Activated CD4-positive, alpha-beta memory T cell treated with anti-CD3 and anti-CD28 coated beads for 36 hours (primary cell): ENCODE measurements around the gene FAM24B. TPM values are rescaled to one million over a fixed set of nuclear protein-coding genes. Genes with fewer than 3 reads are reported as not detected.

Experiments
- CTCF ChIA-PET: fragments of 350-600 bp; sonication (Branson Sonifier 250); formaldehyde crosslinking; loops from one replicate; lab custom pipeline; 2021; ENCODE audit warnings: antibody characterized with exemption, inconsistent platforms; lab: Charles Lee
- POLR2A ChIA-PET: fragments of 350-600 bp; sonication (Branson Sonifier 250); formaldehyde crosslinking; loops from one replicate; lab custom pipeline; 2021; ENCODE audit warnings: antibody characterized with exemption; lab: Charles Lee
- DNase-seq: peaks from one replicate; pipeline ENCODE4 v3.0.0-alpha.2; 2020
- H3K27ac Mint-ChIP-seq: one replicate; pipeline ENCODE4 v1.8.0; 2021; ENCODE audit warnings: mixed read lengths
- H3K27me3 Mint-ChIP-seq: one replicate; pipeline ENCODE4 v1.8.0; 2021; ENCODE audit warnings: mixed read lengths
- H3K36me3 Mint-ChIP-seq: one replicate; pipeline ENCODE4 v1.8.0; 2021; ENCODE audit warnings: mixed read lengths
- H3K4me1 Mint-ChIP-seq: one replicate; pipeline ENCODE4 v1.8.0; 2021; ENCODE audit warnings: low read depth, mixed read lengths
- H3K4me3 Mint-ChIP-seq: one replicate; pipeline ENCODE4 v1.8.0; 2021; ENCODE audit warnings: mild to moderate bottlenecking, mixed read lengths
- H3K9me3 Mint-ChIP-seq: one replicate; pipeline ENCODE4 v1.8.0; 2021; ENCODE audit warnings: mixed read lengths
- intact Hi-C: fragments of 100-400 bp; cut with micrococcal nuclease; formaldehyde crosslinking; loops from one replicate; pipeline ENCODE4 v1.15.1; 2023
- total RNA-seq, 2 experiments: library from RNA; stranded (reverse); gene quantifications; one replicate each; pipeline ENCODE4 v1.2.3, GENCODE V29; 2021

Gene FAM24B
- total RNA-seq, 2 experiments from 2014 or later, result 7.2 to 8.1 TPM

DNA sequence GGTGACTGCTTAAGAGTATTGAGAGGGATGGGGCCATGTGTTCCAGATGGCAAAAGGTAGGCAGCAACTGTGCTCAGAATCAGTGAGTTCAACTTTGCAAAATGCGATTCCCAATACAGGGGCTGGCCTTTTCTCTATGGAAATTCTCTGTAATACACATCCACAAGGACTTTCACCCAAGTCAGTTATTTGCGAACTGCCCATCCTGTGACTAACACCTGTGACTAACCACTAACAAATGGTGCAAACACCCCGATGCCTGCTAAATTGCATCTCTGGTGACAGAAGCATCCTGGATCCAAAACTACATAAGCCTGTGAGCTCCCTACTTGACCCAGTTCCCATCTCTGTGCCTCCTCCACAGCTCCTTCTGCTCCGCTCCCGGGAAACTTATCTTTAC, 24.7 kb downstream of the FAM24B start:
- DNase-seq, result no peak
- Mint-ChIP-seq H3K9me3 (no peaks in the 10 kb centered on the region), H3K36me3 (peaks cover 54% of the 10 kb centered on the region), H3K4me3 (no peak overlapping the region), H3K27me3 (no peaks in the 10 kb centered on the region), H3K4me1 (peaks cover 30% of the 10 kb centered on the region), H3K27ac (no peak overlapping the region)
- ChIA-PET CTCF (no interaction called here), POLR2A (no interaction called here)
- intact Hi-C loops, result no loop called here

DNA sequence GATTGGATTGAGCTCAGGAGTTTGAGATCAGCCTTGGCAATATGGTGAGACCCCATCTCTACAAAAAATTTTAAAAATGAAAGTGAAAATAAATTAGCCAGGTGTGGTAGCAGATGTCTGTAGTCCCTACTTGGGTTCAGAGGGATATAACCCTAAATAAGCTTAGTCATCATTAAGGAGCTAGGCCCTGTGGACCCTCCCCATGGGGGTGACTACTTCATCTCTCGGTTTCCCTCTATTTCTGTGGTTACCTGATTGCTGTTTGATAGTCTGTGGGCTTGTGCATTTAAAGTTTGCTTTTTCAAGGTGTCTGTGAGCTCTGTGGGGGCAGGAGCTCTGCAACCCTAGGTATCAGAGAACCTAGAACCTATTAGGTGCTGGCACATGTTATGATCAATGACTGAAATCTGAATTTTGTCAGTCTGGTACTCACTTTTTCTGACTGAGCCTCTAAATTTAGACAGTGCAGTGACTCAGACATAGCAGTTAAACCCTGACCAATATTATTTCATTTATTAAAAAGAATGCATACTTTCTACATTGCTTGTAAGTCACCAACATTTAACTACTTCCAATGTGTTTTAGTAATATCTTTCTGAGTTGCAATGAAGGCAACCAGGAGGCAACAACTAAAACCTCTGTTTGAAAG, 25.6 kb downstream of the FAM24B start:
- no peak overlapping the region for H3K4me3 Mint-ChIP-seq
- H3K4me1 Mint-ChIP-seq, result peaks cover 30% of the 10 kb centered on the region
- no peak overlapping the region for H3K27ac Mint-ChIP-seq
- ChIA-PET CTCF (no interaction called here), POLR2A (no interaction called here)
- DNase-seq, result no peak
- H3K36me3 Mint-ChIP-seq, result peaks cover 50% of the 10 kb centered on the region
- no peaks in the 10 kb centered on the region for H3K27me3 Mint-ChIP-seq
- intact Hi-C loops, result no loop called here
- H3K9me3 Mint-ChIP-seq, result no peaks in the 10 kb centered on the region

DNA sequence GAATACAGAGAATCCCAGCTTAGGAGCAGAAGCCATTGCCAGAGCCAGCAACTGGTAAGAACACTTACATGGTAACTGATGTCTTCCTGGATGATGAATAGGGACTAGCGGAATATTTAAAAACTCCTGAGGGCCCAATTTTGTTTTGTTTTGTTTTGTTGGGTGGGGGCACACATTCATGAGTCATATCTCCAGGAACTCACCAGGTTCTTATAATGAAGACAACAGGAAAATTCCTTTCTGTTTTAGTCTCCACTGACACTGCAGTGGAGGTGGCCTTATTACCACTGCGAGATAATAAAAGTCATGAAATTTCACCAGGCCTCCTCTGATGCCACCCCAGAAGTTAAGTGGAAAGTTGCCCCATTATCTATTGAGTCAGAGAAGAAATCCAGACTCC, 27.1 kb downstream of the FAM24B start:
- Mint-ChIP-seq H3K27me3 (no peaks in the 10 kb centered on the region), H3K9me3 (no peaks in the 10 kb centered on the region), H3K36me3 (peaks cover 52% of the 10 kb centered on the region), H3K4me3 (no peak overlapping the region), H3K27ac (no peak overlapping the region), H3K4me1 (peaks cover 30% of the 10 kb centered on the region)
- DNase-seq, result no peak
- intact Hi-C loops, result no loop called here
- CTCF ChIA-PET, result no interaction called here
- POLR2A ChIA-PET, result no interaction called here

DNA sequence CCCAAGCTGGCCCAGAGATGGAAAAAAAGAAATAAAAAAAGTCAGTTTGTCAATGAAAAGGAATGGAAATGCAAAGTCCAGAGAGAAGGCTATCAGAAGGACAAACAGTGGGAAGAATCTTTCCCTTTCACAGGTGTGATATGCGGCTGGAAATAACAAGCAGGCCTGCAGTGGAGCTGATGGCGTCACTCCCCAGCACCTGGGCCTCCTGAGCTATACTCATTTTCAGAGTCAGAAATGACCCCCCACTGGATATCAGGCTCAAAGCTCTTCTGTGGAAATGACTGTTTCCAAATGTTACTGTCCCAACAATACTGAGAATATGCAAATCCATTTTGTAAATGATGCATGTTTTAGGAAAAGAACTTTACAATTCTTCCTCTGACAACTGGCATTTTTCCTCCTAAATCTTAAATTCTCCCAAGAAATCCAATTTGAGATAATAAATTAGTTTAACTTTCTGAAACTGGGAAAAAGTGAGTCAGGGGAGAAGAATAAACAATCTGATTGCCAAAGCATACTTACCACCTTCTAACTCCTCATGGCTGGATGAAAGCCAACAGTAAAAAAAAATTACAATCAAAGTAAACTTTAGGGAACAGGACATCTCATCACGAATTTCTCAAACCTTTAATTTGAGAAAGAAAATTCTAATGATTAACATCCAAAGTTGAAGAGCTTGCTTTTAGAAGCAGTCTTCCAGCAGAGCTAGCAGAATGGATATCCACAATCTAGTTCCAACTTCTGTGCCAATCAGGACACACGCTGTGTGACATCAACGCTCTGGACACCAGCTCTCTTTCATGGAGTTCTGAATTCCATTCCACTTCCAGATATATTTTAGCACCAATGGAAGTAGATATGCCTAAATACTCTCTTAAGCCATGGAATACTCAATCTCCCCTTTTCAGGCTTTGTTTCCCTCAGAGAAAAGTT, 28.4 kb downstream of the FAM24B start:
- Mint-ChIP-seq H3K27ac (no peak overlapping the region), H3K27me3 (no peaks in the 10 kb centered on the region), H3K36me3 (peaks cover 60% of the 10 kb centered on the region), H3K9me3 (peaks cover 2% of the 10 kb centered on the region), H3K4me1 (peaks cover 30% of the 10 kb centered on the region), H3K4me3 (no peak overlapping the region)
- intact Hi-C loops, result no loop called here
- no peak for DNase-seq
- CTCF ChIA-PET, result no interaction called here
- POLR2A ChIA-PET, result no interaction called here

DNA sequence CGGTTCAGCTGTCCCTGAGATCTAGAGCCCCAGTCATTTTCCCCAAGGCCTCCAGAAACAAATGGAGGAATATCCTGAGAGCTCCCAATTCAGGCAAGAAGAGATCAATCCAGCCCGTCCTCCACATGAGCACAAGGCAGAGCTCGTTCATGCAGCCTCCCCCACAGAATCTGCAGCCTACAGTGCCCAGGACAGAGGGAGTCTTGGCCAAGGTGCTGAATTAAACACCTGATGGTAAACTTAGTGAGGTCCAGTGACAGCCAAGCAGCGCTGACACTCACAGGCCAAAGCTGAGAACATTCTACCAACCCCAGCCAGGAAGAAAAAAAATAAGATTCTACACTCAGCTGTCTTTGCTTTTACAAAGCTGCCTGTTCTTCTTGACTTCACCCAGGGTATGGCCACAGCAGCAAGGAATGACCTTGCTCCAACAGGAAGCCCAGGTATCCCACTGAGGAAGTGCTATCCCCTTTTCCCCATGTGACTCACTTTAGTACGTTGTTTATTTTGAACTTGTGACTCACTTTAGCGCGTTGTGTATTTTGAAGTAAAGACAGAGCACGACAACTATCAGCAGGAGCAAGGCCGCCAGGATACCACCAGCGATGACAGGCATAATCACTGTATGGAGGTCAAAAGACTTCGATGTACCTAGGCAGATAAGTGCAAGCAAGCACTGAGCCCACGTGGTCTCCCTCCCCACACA, 29.3 kb downstream of the FAM24B start:
- H3K9me3 Mint-ChIP-seq, result peaks cover 2% of the 10 kb centered on the region
- no peak overlapping the region for H3K27ac Mint-ChIP-seq
- peaks cover 25% of the 10 kb centered on the region for H3K4me1 Mint-ChIP-seq
- CTCF ChIA-PET, result no interaction called here
- no peaks in the 10 kb centered on the region for H3K27me3 Mint-ChIP-seq
- H3K36me3 Mint-ChIP-seq, result peaks cover 59% of the 10 kb centered on the region
- H3K4me3 Mint-ChIP-seq, result no peak overlapping the region
- DNase-seq, result no peak
- POLR2A ChIA-PET, result no interaction called here
- intact Hi-C loops, result no loop called here

DNA sequence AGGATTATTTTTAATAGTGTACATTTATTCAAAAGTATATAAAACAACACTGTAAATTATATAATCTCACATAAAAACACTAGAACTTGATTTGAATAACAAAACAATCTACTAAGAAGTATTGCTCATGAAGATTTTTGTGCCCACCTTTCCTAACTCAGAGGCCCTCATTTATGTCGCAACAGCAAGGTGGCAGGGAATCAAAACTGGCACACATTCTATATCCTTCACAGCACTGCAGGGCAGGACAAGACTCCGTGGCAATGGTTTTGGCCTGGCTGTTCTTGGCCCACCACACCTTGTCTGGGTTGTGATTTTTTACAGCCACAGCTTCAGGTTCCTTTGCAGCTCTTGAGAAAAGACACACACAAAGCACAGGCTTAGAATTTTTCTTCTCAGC, 30.3 kb downstream of the FAM24B start:
- no peaks in the 10 kb centered on the region for H3K27me3 Mint-ChIP-seq
- H3K36me3 Mint-ChIP-seq, result peaks cover 53% of the 10 kb centered on the region
- H3K27ac Mint-ChIP-seq, result no peak overlapping the region
- H3K4me1 Mint-ChIP-seq, result peaks cover 15% of the 10 kb centered on the region
- CTCF ChIA-PET, result no interaction called here
- peaks cover 4% of the 10 kb centered on the region for H3K9me3 Mint-ChIP-seq
- POLR2A ChIA-PET, result no interaction called here
- no peak overlapping the region for H3K4me3 Mint-ChIP-seq
- no peak for DNase-seq
- intact Hi-C loops, result no loop called here

DNA sequence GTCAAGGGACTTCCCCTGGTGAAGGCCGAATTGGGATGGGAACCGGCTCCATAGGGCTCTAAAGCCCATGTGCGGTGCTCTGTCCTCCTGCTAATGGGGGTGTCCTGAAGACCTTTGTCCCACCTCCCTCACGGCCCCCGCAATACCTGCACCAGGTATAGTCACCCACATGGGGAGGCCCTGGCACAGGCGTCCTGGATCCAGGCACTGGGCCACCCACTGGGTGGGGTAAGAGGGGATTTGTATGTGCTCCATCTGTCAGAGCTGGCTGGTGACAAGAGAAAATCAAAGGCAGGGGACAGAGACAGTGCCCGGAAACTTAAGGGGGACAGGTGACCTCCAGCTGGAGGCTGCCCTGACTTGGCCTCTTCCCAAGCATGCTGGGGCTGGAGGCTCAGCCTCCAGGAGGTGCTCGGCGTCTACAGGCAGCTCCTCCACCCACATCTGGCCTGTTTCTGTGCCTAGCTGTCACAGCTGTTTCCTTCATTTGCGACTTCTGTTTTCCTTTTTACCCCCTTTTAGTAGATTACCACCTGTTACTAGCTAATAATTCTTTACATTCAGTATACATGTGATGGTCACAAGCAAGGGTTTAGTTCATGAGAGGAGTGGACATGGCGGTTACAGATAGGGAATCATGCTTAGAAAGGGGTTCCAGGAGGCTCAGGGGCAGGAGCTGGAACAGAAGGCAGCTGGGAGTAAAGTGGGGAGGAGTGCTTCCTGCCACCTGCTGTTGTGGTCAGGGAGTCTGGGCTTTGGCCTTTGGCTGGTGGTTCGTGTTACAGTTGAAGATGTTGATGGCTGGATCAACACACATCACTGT, 31.4 kb downstream of the FAM24B start:
- CTCF ChIA-PET, result no interaction called here
- H3K27ac Mint-ChIP-seq, result peak overlapping the region; percentile 25
- POLR2A ChIA-PET, result interaction anchor here (0.6 kb wide), 1 partner anchor 97 kb away, joined by 3 read pairs; no protein-coding TSS in a partner anchor
- peaks cover 4% of the 10 kb centered on the region for H3K9me3 Mint-ChIP-seq
- intact Hi-C loops, result no loop called here
- H3K27me3 Mint-ChIP-seq, result no peaks in the 10 kb centered on the region
- H3K36me3 Mint-ChIP-seq, result peaks cover 47% of the 10 kb centered on the region
- DNase-seq, result no peak
- H3K4me3 Mint-ChIP-seq, result no peak overlapping the region
- H3K4me1 Mint-ChIP-seq, result peaks cover 13% of the 10 kb centered on the region

DNA sequence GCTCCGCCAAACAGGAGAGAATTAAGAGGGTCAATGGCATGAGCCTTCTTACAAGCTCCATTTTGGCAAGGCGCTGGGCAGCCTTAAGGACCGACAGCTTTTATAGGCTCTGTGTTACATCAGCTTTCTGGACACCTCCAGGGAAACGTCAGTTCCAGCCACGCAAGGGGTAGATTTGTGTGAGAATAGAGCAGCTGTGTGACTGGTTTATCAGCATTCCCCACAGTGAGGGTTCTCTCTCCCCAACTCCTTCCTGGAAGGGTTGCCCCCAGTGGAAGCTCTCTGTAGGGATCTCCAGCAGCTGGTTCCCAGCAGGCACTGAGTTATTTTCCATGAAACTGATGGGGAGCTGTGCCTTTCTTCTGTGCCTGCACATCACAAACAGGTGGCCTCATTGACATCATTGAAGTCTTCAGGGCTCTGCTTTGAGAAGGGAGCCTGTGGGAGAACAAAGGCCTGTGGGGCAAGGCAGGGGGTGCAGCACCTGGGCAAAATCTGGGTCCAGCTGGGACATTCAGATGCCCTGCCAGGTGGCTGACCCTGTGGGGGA, 33.5 kb downstream of the FAM24B start, which contains the start of gene CUZD1:
Gene CUZD1 (minus strand): TSS at position 75 of the 550 bp plus-strand sequence. CDS start 14 bp downstream, at position 61.
- peaks cover 6% of the 10 kb centered on the region for H3K4me1 Mint-ChIP-seq
- CTCF ChIA-PET, result no interaction called here
- no peak for DNase-seq
- H3K4me3 Mint-ChIP-seq, result no peak within 1 kb of the TSS
- POLR2A ChIA-PET, result no interaction called here
- intact Hi-C loops, result no loop called here
- H3K27me3 Mint-ChIP-seq, result no peaks in the 10 kb centered on the region
- peaks cover 4% of the 10 kb centered on the region for H3K9me3 Mint-ChIP-seq
- H3K27ac Mint-ChIP-seq, result no peak within 1 kb of the TSS
- H3K36me3 Mint-ChIP-seq, result peaks cover 44% of the 10 kb centered on the region

DNA sequence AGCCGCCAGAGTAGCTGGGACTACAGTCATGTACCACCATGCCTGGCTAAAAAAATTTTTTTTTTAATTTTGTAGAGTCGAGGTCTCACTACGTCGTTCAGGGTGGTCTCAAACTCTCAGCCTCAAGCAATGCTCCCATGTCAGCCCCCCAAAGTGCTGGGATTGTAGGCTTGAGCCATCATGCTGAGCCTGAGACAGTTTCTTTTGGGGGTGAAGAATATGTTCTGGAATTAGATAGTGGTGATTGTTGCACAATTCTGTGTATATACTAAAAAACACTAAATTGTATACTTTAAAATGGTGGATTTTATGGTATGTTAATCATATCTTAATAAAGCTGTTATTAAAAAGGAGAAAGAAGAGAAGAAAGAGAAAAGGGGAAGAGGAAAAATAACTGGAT, 35.2 kb downstream of the FAM24B start:
- Mint-ChIP-seq H3K27ac (no peak overlapping the region), H3K4me1 (no peaks in the 10 kb centered on the region), H3K4me3 (no peak overlapping the region), H3K9me3 (peaks cover 4% of the 10 kb centered on the region), H3K27me3 (no peaks in the 10 kb centered on the region), H3K36me3 (peaks cover 40% of the 10 kb centered on the region)
- ChIA-PET CTCF (no interaction called here), POLR2A (no interaction called here)
- no peak for DNase-seq
- intact Hi-C loops, result no loop called here

DNA sequence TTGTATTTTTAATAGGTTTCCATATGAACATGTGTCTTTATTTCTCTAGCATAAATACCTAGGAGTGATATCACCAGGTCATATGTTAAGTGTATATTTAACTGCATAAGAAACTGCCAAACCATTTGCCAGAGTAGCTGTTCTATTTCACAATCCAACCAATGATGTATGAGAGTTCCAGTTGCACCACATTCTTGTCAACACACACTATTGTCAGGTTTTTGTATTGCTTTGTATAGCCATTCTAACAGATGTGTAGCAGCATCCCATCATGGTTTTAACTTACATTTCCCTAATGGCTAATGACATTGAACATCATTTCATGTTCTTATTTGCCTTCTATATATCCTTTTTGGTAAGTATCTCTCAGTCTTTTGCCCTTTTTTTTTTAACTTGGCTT, 37.8 kb downstream of the FAM24B start:
- Mint-ChIP-seq H3K27ac (no peak overlapping the region), H3K4me3 (no peak overlapping the region), H3K27me3 (no peaks in the 10 kb centered on the region), H3K4me1 (no peaks in the 10 kb centered on the region), H3K36me3 (peaks cover 51% of the 10 kb centered on the region), H3K9me3 (peaks cover 4% of the 10 kb centered on the region)
- POLR2A ChIA-PET, result no interaction called here
- no peak for DNase-seq
- intact Hi-C loops, result no loop called here
- CTCF ChIA-PET, result no interaction called here

DNA sequence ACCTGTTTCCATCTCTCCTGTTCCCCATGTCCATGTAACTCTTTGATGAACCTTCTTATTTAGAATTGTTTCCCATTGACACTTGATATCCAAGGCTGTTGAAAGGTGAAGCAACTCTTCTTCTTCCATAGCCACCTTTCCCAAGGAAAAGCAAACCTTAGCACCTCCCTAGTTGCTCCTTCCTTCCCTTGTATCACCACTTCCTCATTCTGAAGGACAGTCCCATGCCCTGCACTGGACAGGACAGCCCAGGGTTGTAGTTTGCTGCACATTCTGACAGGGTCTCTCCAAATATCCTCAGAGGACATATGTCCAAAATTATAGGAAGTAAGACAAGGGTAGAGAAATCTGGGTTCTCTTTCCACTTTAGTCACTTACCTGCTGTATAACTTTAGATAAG, 39.9 kb downstream of the FAM24B start:
- H3K36me3 Mint-ChIP-seq, result peaks cover 50% of the 10 kb centered on the region
- H3K4me1 Mint-ChIP-seq, result no peaks in the 10 kb centered on the region
- no peaks in the 10 kb centered on the region for H3K9me3 Mint-ChIP-seq
- intact Hi-C loops, result no loop called here
- H3K4me3 Mint-ChIP-seq, result no peak overlapping the region
- CTCF ChIA-PET, result no interaction called here
- no peak overlapping the region for H3K27ac Mint-ChIP-seq
- DNase-seq, result no peak
- POLR2A ChIA-PET, result no interaction called here
- no peaks in the 10 kb centered on the region for H3K27me3 Mint-ChIP-seq
